ENCODE data around the gene CSTPP1.

The CSTPP1 gene

DNA sequence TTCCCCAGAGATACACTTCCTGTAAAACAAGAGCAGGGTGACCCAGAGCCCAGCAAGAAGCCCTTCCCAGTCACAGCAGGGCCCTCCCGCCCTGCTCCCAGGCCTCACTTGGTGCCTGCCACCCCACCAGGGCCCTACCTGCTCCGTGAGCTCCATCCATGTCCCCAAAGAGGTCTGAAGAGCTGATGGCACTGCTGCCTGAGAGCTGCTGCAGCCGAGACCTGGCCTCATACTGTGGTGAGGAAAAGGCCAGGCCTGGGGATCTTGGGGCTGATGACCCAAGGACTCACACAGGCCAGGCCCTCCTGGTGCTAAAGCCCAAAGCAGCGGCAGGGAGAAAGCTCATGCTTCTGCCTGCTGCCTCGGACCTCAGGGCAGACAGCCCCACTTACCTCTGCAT lies 229.8 kb downstream of the CSTPP1 start:
- no peak for DNase-seq

DNA sequence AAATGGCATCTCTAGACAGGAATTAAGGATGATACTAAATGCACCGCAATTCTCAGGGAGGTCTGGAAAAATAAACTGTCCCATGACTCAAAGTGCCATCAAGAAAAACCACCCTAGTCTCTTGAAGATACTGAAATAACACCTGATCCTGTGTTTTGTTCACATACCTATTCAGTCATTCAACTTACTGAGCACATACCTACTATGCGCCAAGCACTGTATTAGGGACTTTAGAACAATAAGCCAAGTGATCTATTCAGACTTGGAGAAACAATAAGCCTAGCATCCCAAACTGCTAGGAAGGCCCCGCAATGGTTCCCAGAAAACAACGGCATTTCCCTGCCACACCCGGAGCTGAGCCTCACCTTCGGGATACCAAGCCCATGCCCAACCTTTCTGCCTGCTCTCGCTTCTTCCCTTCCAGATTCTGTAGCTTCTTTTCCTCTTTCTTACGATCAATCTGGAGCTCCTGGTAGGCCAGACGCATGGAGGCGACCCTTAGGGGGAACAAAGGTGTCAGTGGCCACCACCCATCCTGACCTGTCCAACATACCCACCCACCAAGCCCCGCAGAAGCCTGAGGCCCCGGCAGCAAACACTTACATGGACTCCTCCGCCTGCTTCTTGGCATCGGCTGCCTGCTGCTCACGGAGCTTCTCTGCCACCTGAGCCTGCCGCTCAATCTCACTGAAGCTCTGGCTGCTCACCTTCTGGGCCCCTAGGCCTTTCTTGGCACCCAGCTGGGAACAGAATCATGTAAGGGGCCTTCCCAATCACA lies 234.7 kb downstream of the CSTPP1 start:
- DNase-seq = no peak

DNA sequence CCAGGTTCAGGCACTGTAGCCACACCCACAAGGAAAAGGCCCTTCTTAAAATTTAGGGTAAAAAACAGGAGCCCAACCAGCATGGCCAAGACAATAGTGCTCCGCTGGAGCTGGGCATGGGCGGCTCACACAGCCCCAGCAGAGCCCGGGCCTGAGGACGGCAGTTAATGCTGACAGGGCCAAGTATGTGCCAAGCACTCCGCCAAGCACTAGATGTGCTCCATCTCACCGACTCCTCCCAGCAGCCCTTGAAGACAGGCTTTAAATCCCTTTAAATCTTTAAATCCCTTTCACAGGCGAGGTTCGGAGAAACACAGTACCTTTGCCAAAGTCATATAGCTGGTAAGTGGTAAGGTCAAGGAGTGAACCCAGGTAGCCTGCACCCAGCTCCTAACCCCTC lies 235.3 kb downstream of the CSTPP1 start:
- no peak for DNase-seq

- DNase-seq = no peak
Measured at GRCh38 chr11:47172740-47173336, 236.3 kb downstream of the CSTPP1 start.

DNA sequence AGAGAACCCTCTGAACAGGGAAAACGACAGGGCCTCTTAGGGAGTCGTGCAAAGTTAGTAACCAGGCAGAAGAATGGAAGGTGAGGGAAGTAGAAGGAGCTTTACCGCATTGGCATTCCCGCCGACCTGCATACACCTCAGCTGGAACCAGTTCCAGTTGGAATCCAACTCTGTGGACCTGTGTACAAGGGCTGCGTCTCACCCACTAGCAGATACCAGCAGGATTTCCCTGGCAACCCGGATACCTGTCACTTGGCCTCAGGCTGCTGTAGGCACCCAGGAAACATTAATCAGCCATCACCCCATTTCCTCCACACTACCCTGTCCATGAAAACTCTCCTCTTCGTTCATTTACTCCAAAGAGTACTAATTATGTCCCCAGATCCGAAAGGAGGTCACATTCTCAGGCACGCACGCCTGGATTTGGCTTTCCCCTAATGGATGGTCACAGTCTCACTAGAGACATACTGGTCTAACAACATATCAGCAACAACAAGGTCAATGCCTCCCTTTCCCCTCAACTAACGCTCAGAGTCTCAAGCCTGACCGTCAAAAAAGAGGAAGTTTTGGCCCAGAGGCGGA lies 239.3 kb downstream of the CSTPP1 start:
- no peak for DNase-seq

- peak; percentile 96 for DNase-seq
Measured at GRCh38 chr11:47176328-47177228, 240.0 kb downstream of the CSTPP1 start, which contains the start of gene ARFGAP2. Gene ARFGAP2 (minus strand): TSS chr11:47176879. CDS start chr11:47176853, 26 bp downstream.

DNA sequence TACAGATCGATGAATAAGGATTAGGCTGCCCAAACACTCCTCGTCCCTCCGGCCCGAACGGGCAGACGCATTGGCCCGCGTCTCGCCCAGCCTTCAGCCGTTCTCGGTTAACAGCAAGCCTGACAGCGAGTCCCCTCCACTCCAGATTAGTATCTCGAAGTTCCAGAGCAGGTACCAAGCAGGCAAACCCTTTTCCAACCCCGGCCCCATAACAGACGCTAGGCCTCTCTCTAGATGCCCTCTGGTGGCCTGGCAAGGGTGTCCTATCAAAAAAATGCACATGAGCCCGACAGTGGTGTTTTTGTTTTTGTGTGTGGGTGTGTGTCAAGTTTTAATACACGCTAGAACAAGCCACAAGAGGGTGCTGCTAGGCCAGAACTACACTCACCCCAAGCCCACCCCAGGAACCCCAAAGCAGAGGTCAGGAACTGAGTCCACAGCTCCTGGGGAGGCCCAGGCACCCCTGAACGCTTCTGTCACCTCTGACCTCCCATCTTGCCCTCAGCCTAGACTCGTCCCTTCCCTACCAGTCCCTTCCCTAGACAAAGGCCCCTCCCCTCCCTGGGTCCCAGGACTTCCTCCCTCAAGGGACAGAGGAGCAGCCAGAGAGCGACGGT lies 240.8 kb downstream of the CSTPP1 start:
- DNase-seq = peak; percentile 75

DNA sequence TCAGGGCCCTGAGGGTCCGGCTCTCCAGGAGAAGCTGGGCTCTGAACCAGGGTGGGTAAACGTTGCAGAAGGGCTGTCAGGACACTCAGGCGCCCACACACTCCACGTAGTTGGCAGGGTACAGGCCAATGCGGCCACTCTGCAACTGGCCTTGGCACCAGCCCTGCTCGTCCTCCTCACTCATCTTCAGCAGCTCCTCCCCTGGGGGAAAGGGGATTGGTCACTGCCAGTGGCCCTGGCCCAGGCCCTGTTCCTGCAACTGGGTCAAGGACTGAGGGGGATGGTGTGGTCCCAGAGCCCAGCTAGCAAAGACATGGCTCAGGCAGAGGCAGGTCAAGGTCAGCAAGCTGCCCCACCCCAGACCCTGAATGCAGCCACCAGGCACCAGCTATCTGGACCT lies 241.3 kb downstream of the CSTPP1 start:
- DNase-seq = no peak

DNA sequence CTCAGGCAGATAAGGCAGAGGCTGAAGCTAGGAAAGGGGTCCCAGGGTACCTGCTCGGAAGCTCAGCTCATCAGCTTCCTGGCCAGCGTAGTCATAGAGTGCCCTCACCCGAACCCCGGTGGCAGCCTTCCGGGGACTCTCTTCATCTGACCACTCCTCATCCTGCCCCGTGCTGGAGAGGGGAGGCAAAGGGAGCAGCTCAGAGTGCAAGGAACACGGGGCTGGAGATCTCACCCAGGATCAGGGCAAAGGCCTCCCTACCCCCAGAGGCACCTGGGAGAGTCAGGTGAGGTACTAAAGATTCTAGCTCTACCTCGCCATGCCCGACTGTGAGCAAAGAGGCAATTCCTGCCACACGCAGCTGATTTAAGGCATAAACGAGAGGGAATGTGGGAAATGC lies 241.8 kb downstream of the CSTPP1 start:
- no peak for DNase-seq

- no peak for DNase-seq
Measured at GRCh38 chr11:47178737-47179654, 242.4 kb downstream of the CSTPP1 start.

DNA sequence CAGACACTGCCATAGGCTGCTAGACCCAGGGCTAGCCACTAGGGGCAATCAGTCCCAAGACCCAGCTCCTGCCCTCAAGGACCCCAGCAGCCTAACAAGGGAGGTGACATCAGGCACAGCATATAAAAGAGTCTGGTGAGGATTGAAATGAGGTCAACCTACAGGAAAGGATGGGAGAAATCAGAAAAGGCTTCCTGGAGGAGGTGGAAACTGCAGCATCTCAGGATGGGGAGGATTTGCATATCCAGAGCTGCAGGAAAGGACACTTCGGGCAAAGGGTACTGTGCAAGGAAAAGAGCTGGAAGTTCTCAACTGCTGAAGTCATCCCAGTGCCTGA lies 243.1 kb downstream of the CSTPP1 start:
- DNase-seq = peak; percentile 22

DNA sequence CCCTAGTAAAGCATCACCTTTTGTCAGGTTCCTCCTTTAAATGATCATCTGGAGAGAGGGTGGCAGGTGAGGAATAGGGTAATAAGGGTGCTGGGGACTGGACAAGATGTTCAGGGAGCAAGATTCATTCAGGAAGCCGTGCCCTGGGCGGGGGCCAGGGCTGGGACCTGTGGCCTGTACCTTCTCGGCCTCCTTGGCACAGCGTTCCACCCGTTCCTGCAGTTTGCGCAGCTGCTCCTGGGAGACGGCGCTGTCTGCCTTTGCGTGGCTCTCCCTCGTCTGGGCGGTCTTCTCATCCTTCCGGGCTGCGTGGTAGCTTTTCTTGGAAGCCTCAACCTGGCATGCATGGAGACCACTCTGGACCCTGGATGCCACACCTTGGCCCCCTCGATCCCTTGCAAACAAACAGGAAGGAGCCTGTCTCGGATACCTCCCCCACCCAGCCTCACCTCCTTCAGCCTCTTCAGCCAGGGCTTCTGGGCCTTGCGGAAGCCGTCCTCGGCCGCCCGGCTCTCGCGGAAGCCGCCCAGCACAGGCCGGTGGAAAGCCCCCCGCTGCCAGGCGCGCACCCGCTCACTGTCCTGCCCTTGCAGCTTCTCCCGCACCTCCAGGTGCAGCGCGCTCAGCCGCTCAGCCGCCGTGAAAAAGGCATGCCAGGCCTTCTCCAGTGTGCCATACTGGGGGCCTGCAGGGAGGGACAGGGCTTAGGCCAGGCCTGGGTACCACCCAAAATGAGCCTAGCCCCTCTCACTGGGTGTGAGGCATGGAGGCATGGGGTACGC lies 243.6 kb downstream of the CSTPP1 start:
- no peak for DNase-seq

- no peak for DNase-seq
Measured at GRCh38 chr11:47181271-47181670, 244.7 kb downstream of the CSTPP1 start.

GRCh38 chr11:47182380-47182779 lies 245.8 kb downstream of the CSTPP1 start:
- no peak for DNase-seq

GRCh38 chr11:47183031-47183856 lies 246.7 kb downstream of the CSTPP1 start:
- no peak for DNase-seq

- no peak for DNase-seq
Measured at GRCh38 chr11:47183969-47184368, 247.4 kb downstream of the CSTPP1 start.

DNA sequence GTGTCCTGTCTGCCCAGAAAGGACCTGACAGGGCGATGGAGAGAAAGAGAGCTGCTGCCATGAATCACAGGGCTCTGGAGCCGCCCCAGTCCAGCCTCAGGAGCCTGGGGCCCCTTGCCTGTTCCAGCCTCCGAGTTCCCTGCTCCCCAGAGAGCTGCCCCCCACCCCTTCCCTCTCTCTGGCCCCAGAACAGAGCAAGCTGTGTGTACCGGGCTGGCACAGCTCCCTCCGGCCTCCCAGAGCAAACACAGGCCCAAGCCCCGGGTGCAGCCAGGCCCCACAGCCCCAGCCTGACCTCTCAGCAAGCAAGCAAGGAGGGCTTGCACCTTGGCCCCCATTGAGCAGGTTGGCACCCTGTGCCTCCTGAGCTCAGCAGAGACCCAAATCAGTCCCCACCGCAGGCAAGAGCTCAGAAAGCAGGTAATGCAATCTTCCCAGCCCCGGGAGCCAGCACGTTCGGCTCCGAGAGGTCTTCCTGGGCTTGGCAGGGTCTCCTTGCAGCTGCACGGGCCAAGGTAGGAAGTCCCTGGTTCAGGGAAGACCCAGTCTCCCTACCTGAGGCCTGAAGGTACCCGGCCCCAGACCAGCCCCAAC lies 248.2 kb downstream of the CSTPP1 start:
- no peak for DNase-seq

DNA sequence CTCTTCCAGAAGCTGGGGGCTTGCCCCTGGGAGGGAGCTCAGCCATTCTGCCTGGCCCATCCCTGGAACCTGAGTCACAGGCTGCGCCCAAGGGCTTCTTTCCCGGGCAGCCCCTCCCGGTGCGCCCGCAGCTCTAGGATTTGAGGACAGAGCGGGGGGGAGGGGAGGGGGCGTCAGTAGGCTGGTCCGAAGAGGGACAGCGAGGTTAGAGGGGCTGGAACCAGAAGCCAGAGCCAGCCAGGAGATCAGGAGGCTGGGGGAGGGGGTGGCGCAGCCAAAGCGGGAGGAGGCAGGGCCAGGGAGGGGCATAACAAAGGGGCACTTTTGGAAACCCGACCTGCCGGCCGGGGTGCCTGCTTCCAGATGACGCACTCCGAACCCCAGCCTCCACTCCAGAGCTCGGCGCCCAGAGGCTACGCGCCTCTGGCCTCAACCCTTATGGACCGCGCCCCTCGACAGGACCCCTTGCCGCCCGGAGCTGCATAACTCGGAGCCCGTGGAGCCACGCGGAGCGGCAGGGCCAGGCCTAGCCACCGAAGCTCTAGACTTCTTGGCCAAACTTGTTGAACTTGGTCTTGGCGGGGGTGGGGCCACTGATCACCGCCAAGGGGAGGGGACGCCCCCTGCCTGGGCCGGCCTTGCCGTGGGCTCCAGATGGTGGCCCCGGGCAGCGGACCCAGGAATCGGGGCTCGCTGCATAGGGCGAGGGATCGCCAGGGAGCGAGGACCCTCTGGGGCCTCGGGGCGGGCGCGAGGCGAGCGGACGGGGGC lies 248.9 kb downstream of the CSTPP1 start:
- no peak for DNase-seq

Measured in activated gamma-delta T cell treated with Interleukin-2 at 50 U/mL for 16 hours (primary cell).